Upper lobe of left lung (tissue), 6 donors: ENCODE measurements around the gene KLHL30. TPM values are rescaled to one million over a fixed set of nuclear protein-coding genes. Genes with fewer than 3 reads are reported as not detected.

Experiments used
- ATAC-seq, 2 donors: fragments of 200-7000 bp; cut with Tn5 transposase; one replicate each; pipeline ENCODE4 v1.9.1; 2022; ENCODE audit warnings: mild to moderate bottlenecking in 2 of 2, moderate library complexity in 2 of 2; ENCODE audit not compliant: low FRiP score in 2 of 2
- DNase-seq, 2 donors: peaks; one replicate each; pipeline ENCODE4 v3.0.0-alpha.2; 2019 to 2020
- H3K27ac ChIP-seq, 4 donors: fragments of 200-600 bp; sonication (generic); one replicate each; pipeline ENCODE4 v1.5.1; 2016 to 2019
- H3K27me3 ChIP-seq, 4 donors: fragments of 200-600 bp; sonication (generic); one replicate each; pipeline ENCODE4 v1.5.1; 2017 to 2019
- H3K36me3 ChIP-seq, 4 donors: fragments of 200-600 bp; sonication (generic); one replicate each; pipeline ENCODE4 v1.5.1; 2016 to 2019
- H3K4me1 ChIP-seq, 4 donors: fragments of 200-600 bp; sonication (generic); one replicate each; pipeline ENCODE4 v1.5.1; 2018 to 2019
- H3K4me3 ChIP-seq, 4 donors: fragments of 200-600 bp; sonication (generic); one replicate each; pipeline ENCODE4 v1.5.1; 2017 to 2019; ENCODE audit warnings: mild to moderate bottlenecking in 2 of 4, moderate library complexity in 1 of 4
- H3K9me3 ChIP-seq, 4 donors: fragments of 200-600 bp; sonication (generic); one replicate each; pipeline ENCODE4 v1.5.1; 2018 to 2019
- EP300 ChIP-seq, 4 donors: sonication (generic); formaldehyde crosslinking; IDR thresholded peaks; one replicate each; pipeline ENCODE4 v1.5.1; 2017; ENCODE audit warnings: antibody characterized with exemption in 4 of 4, control low read depth in 2 of 4
- POLR2A ChIP-seq, 4 donors: fragments of 450-650 bp; IDR thresholded peaks; one replicate each; pipeline ENCODE4 v1.5.1; 2016 to 2017; ENCODE audit warnings: antibody characterized with exemption in 4 of 4, mild to moderate bottlenecking in 2 of 4
- POLR2AphosphoS5 ChIP-seq, 2 donors: sonication (generic); formaldehyde crosslinking; IDR thresholded peaks; one replicate each; pipeline ENCODE4 v1.5.1; 2017; ENCODE audit warnings: antibody characterized with exemption in 2 of 2
- WGBS, 2 donors: methylation state at CpG; one replicate each; pipeline ENCODE4 v1.1.5; 2017 to 2018; 5-methylcytosine and 5-hydroxymethylcytosine counted together
- total RNA-seq, 6 donors: library from RNA; depleted of rRNA in 4 of 6; stranded (reverse); fragments of >200 nt in 4 of 6; gene quantifications; one replicate each; pipeline versions ENCODE4 v1.1.0 to v1.2.1, GENCODE V29; 2016 to 2021
- TF ChIP-seq, protein P1 (sequence below), 6 experiments: fragments of 450-650 bp in 4 of 6; fragments of 200-600 bp in 2 of 6; sonication (generic) in 2 of 6; IDR thresholded peaks; one replicate each; pipeline ENCODE4 v1.5.1; 2016 to 2019; ENCODE audit warnings: antibody characterized with exemption in 6 of 6
- donor health status: DM: no; HTN: no; CAD: no; lungs with moderate emphysema.
- donor health status: DM: no; HTN: yes; CAD: no; lungs with severe emphysema.

KLHL30 gene
- total RNA-seq, 6 donors from 2014 or later = 0.30 to 1.3 (median 0.97) TPM; not detected in 2

DNA sequence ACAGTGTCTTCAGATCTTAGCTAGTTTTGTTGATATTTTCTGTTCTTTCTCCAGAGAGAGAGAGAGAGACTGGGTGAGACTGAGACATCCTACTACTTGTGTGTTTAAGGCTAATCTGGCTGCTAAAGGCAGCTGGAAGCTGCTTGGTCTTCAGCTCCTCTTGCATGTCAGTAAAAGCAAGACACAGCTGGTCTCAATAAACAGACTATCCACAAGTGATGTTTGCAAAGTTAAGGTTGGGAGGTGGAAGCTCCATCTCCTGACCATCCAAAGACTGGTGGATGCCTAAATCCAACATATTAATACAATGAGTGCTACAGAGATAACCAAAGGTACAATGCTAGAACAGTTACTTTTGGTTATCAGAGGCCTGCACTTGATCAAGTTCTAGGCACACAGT lies 38.1 kb downstream of the KLHL30 start:
- Histone ChIP-seq H3K36me3 (peaks cover 29 to 95% (median 79%) of the 10 kb centered on the region in 4 donors), H3K4me3 (no peak overlapping the region), H3K4me1 (peaks cover 0 to 3% (median 0%) of the 10 kb centered on the region in 4 donors), H3K9me3 (no peaks in the 10 kb centered on the region), H3K27ac (no peak overlapping the region), H3K27me3 (no peaks in the 10 kb centered on the region)
- DNase-seq (no peak), ATAC-seq (no peak)
- TF ChIP-seq POLR2A (IDR thresholded peaks at IDR 0.05) (no peak), POLR2AphosphoS5 (IDR thresholded peaks at IDR 0.05) (no peak), EP300 (IDR thresholded peaks at IDR 0.05) (no peak)
- TF ChIP-seq, protein P1, sequence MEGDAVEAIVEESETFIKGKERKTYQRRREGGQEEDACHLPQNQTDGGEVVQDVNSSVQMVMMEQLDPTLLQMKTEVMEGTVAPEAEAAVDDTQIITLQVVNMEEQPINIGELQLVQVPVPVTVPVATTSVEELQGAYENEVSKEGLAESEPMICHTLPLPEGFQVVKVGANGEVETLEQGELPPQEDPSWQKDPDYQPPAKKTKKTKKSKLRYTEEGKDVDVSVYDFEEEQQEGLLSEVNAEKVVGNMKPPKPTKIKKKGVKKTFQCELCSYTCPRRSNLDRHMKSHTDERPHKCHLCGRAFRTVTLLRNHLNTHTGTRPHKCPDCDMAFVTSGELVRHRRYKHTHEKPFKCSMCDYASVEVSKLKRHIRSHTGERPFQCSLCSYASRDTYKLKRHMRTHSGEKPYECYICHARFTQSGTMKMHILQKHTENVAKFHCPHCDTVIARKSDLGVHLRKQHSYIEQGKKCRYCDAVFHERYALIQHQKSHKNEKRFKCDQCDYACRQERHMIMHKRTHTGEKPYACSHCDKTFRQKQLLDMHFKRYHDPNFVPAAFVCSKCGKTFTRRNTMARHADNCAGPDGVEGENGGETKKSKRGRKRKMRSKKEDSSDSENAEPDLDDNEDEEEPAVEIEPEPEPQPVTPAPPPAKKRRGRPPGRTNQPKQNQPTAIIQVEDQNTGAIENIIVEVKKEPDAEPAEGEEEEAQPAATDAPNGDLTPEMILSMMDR (IDR thresholded peaks at IDR 0.05) = no peak

DNA sequence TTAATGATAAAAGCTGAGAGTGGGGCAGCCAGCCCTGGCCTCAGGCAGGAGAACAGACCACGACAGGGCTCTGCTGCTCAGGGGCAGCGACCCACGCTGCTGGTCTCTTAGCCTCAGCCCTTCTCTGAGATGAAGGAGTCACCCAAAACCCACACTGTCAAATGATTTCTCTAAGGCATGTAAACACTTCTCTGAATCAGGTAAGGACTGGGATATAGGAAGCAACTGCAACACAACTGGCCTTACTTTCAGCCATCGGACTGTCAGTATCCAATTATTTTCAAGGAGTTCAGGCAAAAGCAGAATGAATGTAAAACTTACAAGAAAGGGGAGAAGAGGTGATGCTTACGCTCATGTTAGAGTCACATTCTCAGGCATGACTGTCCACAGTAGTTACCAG lies 42.1 kb downstream of the KLHL30 start:
- TF ChIP-seq POLR2AphosphoS5 (IDR thresholded peaks at IDR 0.05) = no peak
- TF ChIP-seq POLR2A (IDR thresholded peaks at IDR 0.05) = no peak
- TF ChIP-seq, protein P1 (IDR thresholded peaks at IDR 0.05) = no peak
- no peak for TF ChIP-seq EP300 (IDR thresholded peaks at IDR 0.05)
- DNase-seq (peak in 1 of 2 donors; percentile 29), ATAC-seq (no peak)
- whole genome bisulfite sequencing, 2 donors = 88 to 94% methylated on average over 5 of the region's 5 CpGs
- H3K27ac ChIP-seq = no peak overlapping the region
- H3K9me3 ChIP-seq = no peaks in the 10 kb centered on the region
- H3K36me3 ChIP-seq = peaks cover 60 to 97% (median 82%) of the 10 kb centered on the region in 4 donors
- no peak overlapping the region for H3K4me3 ChIP-seq
- H3K4me1 ChIP-seq = no peaks in the 10 kb centered on the region
- H3K27me3 ChIP-seq = no peaks in the 10 kb centered on the region

DNA sequence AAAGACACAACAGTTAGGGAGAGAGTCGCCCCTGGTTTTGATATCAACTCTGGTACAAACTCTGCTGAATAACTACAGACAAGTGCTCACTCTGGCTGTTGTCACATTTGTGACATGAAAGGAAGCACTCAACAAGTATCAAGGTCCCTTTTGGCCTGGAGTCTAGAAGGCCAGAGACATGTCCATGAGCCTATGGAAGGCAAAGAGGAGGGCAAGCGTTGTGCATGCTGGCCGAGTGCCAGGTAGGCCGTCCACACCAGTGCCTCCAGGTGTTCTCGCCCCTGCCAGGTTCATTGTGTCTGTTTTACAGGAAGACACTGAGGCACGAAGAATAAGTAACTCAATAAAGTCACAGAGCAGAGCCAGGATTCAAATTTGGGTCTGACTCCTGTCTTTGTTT lies 43.9 kb downstream of the KLHL30 start:
- no peak for ATAC-seq
- Histone ChIP-seq H3K9me3 (no peaks in the 10 kb centered on the region), H3K27me3 (no peaks in the 10 kb centered on the region), H3K27ac (no peak overlapping the region), H3K4me3 (no peak overlapping the region), H3K36me3 (peaks cover 68 to 100% (median 90%) of the 10 kb centered on the region in 4 donors), H3K4me1 (no peaks in the 10 kb centered on the region)
- TF ChIP-seq, protein P1 (IDR thresholded peaks at IDR 0.05) = no peak
- no peak for TF ChIP-seq POLR2AphosphoS5 (IDR thresholded peaks at IDR 0.05)
- WGBS, 2 donors = 74 to 80% methylated on average over 6 of the region's 6 CpGs
- DNase-seq = no peak

DNA sequence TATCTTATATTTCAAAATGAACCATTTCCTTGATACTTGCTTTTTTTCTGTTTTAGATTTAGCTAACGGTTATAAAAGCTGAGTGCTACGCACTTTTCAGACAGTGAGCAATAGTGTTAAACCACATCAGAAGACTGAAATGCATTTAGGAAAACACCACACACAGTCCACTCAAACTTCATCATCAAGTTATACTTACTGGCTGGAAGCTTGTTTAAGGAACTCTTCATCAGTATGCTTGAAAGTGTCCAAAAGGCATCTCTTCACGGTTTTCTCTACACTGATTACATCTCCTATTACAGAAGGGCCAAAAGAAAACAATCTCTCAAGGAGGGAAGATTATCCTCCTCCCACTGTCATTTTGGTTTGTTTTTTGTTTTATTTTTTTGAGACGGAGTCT lies 45.4 kb downstream of the KLHL30 start:
- WGBS, 2 donors = 86 to 89% methylated on average over 4 of the region's 4 CpGs
- no peak overlapping the region for H3K27ac ChIP-seq
- no peak overlapping the region for H3K4me3 ChIP-seq
- ATAC-seq (no peak), DNase-seq (no peak)
- H3K9me3 ChIP-seq = no peaks in the 10 kb centered on the region
- H3K36me3 ChIP-seq = peaks cover 69 to 100% (median 90%) of the 10 kb centered on the region in 4 donors
- TF ChIP-seq POLR2AphosphoS5 (IDR thresholded peaks at IDR 0.05) = no peak
- no peak for TF ChIP-seq EP300 (IDR thresholded peaks at IDR 0.05)
- no peak for TF ChIP-seq POLR2A (IDR thresholded peaks at IDR 0.05)
- TF ChIP-seq, protein P1 (IDR thresholded peaks at IDR 0.05) = no peak
- H3K27me3 ChIP-seq = no peaks in the 10 kb centered on the region
- no peaks in the 10 kb centered on the region for H3K4me1 ChIP-seq
